HG03108 (cell line): ENCODE measurements around the gene HELB.

Experiments used
- ATAC-seq: cut with Tn5 transposase; IDR thresholded peaks from one replicate; pipeline ENCODE4 v1.9.1; 2021; ENCODE audit warnings: moderate library complexity; ENCODE audit not compliant: unreplicated experiment

Gene HELB

DNA sequence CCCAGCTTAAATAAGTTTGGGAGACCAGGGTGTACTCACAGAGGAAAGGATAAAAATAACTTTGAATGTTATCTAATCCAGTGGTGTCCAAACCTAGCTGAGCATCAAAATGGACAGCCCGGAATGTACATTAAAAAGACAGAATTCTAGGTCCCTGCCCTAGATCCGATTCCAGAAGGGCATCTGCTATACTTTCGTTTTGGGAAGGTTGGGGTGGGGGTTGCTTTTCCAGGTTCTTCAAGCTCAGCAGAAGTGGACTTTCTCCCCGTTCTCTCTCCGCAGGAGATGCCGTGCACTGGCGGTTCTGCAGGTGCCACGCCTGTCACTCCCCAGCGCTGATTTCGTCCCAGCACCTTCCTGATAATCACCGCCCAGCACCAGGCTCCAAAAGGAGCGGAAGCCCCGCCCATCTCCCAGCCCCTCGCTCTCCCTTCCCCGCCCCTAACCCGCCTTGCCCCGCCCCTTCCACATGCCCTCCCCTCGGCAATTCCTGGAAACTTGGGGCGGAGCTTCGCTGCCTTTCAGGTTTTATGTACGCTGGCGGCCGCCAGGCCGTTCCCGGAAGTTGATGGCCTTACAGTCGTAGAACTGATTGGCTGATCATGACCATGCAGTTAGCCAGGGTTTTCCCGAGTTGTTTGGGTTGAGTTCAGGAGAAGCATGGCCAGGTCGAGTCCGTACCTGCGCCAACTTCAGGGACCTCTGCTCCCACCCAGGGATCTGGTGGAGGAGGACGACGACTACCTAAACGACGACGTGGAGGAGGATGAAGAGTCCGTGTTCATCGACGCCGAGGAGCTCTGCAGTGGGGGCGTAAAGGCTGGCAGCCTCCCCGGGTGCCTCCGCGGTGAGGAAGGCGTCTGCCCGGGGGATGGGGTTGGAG is at the start of gene HELB:
HELB (plus strand) TSS at position 550 of the 883 bp plus-strand sequence; CDS start at position 661, 111 bp downstream.
- ATAC-seq = peak; percentile 93

DNA sequence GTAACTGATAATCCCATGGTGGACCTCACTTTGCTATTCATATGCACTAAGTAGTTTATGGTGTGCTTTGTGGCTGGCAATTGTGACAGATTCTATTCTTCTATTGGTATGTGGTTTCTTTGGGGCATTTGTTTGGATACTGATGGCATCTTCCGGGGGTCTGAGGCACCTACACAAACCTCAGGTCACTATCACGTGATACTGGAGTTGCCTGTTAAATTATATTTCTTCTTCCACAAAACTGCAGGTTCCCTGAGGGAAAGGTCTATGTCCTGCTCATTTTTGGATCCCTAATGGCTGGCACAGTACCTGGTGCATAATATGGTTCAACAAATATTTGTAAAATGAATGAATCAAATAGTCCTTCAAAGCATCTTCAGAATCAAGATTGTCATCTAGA is 49.5 kb upstream of the HELB start:
- no peak for ATAC-seq

DNA sequence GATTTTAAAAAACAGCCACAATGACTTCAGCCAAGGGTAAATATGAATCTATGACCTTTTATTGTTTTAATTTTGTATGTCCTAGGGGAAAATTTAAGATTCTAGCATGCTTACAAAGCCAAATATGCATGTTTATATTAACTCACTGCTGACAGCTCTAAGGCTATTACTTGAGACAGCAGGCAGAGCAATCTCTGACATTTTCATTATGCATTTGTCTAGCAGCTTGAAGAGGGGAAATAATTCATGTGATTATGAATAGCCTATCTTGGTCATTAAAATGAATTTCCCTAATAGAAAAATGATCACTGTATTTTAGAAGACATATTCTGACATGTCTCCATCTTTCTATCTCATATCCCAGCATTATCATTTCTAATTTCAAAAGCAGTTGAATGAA is 46.6 kb upstream of the HELB start:
- ATAC-seq = no peak

- no peak for ATAC-seq
Measured at GRCh38 chr12:66258011-66258410, 44.3 kb upstream of the HELB start.

GRCh38 chr12:66262737-66263136 is 39.6 kb upstream of the HELB start:
- ATAC-seq = no peak

DNA sequence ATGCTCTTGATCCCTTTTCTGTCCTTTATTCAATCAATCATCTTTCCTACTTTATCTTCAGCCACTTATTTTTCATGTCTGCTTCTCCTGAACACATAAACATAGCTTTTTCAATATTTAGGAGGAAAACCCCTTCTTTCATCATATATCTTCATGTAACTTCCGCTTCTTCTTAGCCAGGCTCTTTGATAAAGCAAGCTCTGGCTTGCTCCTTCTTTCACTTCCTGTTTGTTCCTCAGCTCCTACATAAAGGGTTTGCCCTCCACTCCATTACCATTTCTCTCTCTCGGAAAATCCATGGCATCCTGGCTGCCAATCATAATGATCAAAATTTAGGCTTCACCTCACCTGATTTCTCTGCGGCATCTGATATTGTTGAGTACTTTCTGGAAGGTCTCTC is 33.7 kb upstream of the HELB start:
- ATAC-seq = no peak

DNA sequence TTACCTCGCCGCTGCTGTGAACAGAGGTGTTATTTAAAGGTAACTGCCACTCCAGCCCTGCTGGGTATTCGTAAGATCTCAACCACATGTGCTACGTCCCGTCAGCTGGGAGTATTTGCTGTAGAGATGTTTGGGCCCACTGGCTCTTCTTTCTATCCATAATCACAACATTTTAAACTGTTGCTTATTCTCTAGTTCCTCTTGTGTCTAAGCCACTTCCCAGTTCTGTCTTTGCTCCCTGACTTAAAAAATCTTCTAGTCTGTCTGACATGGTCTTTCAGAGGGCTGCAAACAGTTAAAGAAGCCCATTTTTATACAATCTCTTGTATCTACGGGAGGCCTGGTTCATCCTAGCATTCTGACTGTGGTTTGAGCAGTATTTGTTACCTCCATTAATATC is 33.2 kb upstream of the HELB start:
- ATAC-seq = no peak

- no peak for ATAC-seq
Measured at GRCh38 chr12:66269757-66270383, 32.4 kb upstream of the HELB start.

GRCh38 chr12:66270613-66271012 is 31.7 kb upstream of the HELB start:
- ATAC-seq = no peak

DNA sequence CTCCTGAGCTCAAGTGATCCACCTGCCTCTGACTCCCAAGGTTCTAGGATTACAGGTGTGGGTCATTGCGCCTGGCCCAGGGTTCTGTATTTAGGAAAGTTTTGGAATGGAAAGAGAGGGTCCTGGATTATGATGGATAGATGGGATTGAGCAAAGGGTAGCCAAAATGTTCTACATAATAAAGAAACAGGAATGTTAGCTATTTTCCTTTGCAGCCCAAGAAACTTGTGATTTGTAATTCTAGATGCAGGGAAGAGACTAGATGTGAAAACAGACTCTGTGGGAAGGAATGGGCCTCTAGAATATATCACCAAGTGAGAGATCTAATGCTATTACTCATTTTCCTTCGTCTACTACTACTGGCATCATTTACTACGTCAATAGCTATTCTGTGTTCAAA is 29.6 kb upstream of the HELB start:
- no peak for ATAC-seq

DNA sequence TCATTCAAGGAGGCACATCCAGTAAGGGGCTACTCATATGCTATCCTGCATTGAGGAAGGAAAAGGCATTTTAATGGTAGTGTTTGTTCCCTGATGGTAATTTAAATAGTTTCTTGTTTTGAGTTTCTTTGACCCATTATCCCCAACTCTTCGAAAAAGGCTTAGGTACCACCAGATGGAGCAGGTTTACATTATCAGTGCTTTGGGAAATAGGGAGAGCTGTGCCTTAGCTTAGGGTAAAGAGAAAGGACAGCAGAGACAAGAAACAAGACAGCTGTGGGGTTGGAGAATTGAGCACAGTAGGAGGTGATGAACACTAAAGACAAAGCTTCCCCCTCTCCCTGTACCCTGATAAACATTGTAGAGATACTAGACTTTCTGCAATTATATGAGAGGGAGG is 29.1 kb upstream of the HELB start:
- ATAC-seq = no peak

GRCh38 chr12:66275040-66275439 is 27.3 kb upstream of the HELB start:
- ATAC-seq = no peak

DNA sequence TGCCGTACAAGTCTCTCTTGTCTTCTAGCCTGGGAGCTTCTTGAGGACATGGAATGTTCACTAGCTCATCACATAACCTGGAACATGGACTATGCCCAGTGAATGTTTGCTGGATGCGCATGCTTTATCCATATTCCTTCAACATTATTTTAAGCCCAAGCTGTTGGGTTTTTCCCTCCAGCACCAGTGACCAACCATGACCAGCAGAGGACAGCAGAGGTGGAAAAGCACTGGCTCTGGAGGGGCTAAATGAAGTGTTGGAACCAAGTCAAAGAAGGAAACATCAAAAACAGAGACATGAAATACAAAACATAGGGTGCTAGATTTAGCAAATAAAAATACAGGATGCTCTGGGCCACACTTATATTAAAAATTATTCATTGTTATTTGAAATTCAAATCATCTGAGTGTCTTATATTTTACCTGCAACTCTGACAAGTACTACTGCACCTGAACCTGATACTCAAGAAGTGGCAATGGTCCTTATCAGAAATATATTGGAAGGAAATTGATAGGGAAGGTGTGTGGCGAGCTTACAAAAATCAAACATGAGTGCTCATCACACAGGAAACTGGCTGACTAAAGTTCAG is 23.1 kb upstream of the HELB start:
- ATAC-seq = no peak

- ATAC-seq = no peak
Measured at GRCh38 chr12:66280561-66280960, 21.7 kb upstream of the HELB start.

- no peak for ATAC-seq
Measured at GRCh38 chr12:66282244-66282643, 20.0 kb upstream of the HELB start.

- ATAC-seq = no peak
Measured at GRCh38 chr12:66287275-66287674, 15.0 kb upstream of the HELB start.

- ATAC-seq = no peak
Measured at GRCh38 chr12:66288121-66288520, 14.2 kb upstream of the HELB start.

DNA sequence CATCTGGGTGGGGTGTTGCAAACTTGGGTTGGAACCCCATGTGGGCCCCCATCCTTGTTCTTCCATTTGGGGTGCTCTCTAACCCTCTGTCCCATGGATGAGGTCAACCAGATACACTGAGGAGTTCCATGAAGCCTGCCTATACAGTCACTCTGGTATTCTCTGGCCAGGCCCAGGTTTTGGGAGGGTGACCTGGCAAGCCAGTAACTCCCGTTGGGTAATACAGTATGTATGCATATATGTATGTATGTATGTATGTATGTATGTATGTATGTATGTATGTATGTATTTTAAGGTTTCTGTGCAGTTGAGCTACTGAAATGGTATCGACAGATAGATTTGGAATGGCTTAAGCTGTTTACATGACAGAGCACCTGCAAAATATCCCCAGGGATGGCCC is 12.8 kb upstream of the HELB start:
- no peak for ATAC-seq

GRCh38 chr12:66290716-66291200 is 11.5 kb upstream of the HELB start:
- ATAC-seq = no peak

DNA sequence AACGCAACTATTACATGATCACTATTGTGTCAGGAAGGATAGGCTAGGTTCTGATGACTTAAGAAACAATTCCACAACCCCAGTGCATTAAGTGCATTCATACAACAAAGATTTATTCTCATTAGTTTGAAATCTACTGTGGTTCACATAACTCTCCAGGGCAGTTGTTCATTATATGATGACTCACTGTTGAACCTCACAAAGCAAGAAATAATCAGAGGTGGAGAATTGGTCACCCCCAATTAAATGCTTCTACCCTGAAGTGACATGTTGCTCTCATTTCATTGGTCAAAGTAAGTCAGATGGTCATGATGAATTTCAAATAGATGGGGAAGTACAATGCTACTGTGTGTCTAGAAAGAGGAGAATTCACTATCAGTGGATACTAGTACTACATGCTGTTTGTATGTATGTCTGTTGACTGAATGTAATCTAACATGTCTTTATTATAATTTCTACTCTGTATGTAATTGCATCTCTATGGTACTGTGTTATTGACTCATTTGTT is 6.1 kb upstream of the HELB start:
- no peak for ATAC-seq

DNA sequence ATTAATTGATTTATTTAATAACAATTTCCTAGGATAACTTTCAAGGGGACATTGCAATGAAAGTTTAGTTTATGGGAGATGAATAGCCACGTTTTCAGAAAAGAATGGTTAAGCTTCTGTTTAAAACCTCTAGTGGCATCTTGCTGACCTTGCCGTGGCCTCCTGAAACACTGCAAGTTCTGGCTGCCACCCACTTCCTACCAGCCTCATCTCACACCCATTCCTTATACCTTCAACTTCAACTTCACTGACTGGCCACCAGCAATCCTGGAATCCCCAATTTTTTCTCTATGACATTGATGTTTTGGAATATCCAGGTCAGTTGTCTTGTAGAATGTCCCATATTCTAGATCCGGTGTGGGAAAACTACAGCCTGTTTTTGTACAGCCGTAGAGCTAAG is 5.2 kb upstream of the HELB start:
- ATAC-seq = no peak

- no peak for ATAC-seq
Measured at GRCh38 chr12:66297923-66298322, 4.4 kb upstream of the HELB start.
